ENCODE data around the gene SLC17A2.

SLC17A2 gene

GRCh38 chr6:25882051-25882496 is 48.4 kb downstream of the SLC17A2 start:
- peak; percentile 69 for DNase-seq

GRCh38 chr6:25880601-25881000 is 49.9 kb downstream of the SLC17A2 start:
- no peak for DNase-seq

GRCh38 chr6:25878721-25879322 is 51.7 kb downstream of the SLC17A2 start:
- no peak for DNase-seq

- no peak for DNase-seq
Observed at GRCh38 chr6:25875926-25876602, 54.4 kb downstream of the SLC17A2 start.

- DNase-seq = no peak
Observed at GRCh38 chr6:25875563-25875905, 55.0 kb downstream of the SLC17A2 start.

GRCh38 chr6:25874822-25875562 is 55.5 kb downstream of the SLC17A2 start:
- peak; percentile 43 for DNase-seq

GRCh38 chr6:25874118-25874517 is 56.4 kb downstream of the SLC17A2 start, which contains the start of gene SLC17A3:
TSS of gene SLC17A3 (minus strand) at chr6:25874243. CDS start at chr6:25868387, 5,856 bp downstream.
- no peak for DNase-seq

- no peak for DNase-seq
Observed at GRCh38 chr6:25872814-25873213, 57.7 kb downstream of the SLC17A2 start.

GRCh38 chr6:25869840-25870239 is 60.7 kb downstream of the SLC17A2 start:
- no peak for DNase-seq

- no peak for DNase-seq
Observed at GRCh38 chr6:25868436-25869183, 61.9 kb downstream of the SLC17A2 start.

GRCh38 chr6:25866011-25866410 is 64.5 kb downstream of the SLC17A2 start:
- DNase-seq = peak; percentile 32

- no peak for DNase-seq
Observed at GRCh38 chr6:25863360-25863759, 67.1 kb downstream of the SLC17A2 start.
